Measurements from ENCODE around the gene CYFIP2. TPM values are rescaled to one million over a fixed set of nuclear protein-coding genes. Genes with fewer than 3 reads are reported as not detected.
A peak's percentile ranks its signal among the peaks of the same experiment; 100 is the strongest.

Gene CYFIP2
- total and polyA plus RNA-seq, 2 of the 13 experiments (the other 11 are each of a cell fraction or from before 2014, with no cell fraction given), result 22.6 to 30.3 TPM

GRCh38 chr5:157290981-157291711 lies 25.2 kb downstream of the CYFIP2 start (continued):
- TF ChIP-seq, protein P1, sequence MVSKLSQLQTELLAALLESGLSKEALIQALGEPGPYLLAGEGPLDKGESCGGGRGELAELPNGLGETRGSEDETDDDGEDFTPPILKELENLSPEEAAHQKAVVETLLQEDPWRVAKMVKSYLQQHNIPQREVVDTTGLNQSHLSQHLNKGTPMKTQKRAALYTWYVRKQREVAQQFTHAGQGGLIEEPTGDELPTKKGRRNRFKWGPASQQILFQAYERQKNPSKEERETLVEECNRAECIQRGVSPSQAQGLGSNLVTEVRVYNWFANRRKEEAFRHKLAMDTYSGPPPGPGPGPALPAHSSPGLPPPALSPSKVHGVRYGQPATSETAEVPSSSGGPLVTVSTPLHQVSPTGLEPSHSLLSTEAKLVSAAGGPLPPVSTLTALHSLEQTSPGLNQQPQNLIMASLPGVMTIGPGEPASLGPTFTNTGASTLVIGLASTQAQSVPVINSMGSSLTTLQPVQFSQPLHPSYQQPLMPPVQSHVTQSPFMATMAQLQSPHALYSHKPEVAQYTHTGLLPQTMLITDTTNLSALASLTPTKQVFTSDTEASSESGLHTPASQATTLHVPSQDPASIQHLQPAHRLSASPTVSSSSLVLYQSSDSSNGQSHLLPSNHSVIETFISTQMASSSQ (IDR thresholded peaks at IDR 0.05; ENCODE audit: low read depth), result peak; percentile 92
- TF ChIP-seq, protein P1 (CRISPR knock-in tag; IDR thresholded peaks at IDR 0.05; ENCODE audit: borderline replicate concordance), result peak; percentile 98
- TF ChIP-seq REXO4 (CRISPR knock-in tag; IDR thresholded peaks at IDR 0.05; ENCODE audit: borderline replicate concordance) (no peak), ZSCAN30 (CRISPR knock-in tag; IDR thresholded peaks at IDR 0.05) (peak; percentile 90), ZFP90 (CRISPR knock-in tag; IDR thresholded peaks at IDR 0.05; ENCODE audit: borderline replicate concordance) (peak; percentile 40; the same call in 1 of the 2 replicates), GATAD1 (CRISPR knock-in tag; IDR thresholded peaks at IDR 0.05) (peak; percentile 75), SYNCRIP (IDR thresholded peaks at IDR 0.05; ENCODE audit: insufficient read depth, low read depth, low read length) (no peak), ZNF274 (CRISPR knock-in tag; IDR thresholded peaks at IDR 0.05) (peak; percentile 63; the same call in 1 of the 2 replicates), SIX1 (CRISPR knock-in tag; IDR thresholded peaks at IDR 0.05; ENCODE audit: borderline replicate concordance) (peak; percentile 74; the same call in 1 of the 2 replicates), NFKB2 (CRISPR knock-in tag; IDR thresholded peaks at IDR 0.05; ENCODE audit: borderline replicate concordance) (0 out of 2 replicates have a peak, but pooled peaks have one; percentile 45), ZSCAN31 (CRISPR knock-in tag; IDR thresholded peaks at IDR 0.05; ENCODE audit: low read depth) (peak; percentile 87), KLF6 (CRISPR knock-in tag; IDR thresholded peaks at IDR 0.05) (peak; percentile 89), TBL1XR1 (IDR thresholded peaks at IDR 0.05; ENCODE audit: borderline replicate concordance, low read length, partially characterized antibody) (peak; percentile 23), HDAC1 (CRISPR knock-in tag; IDR thresholded peaks at IDR 0.05) (peak; percentile 93), ZNF713 (CRISPR knock-in tag; IDR thresholded peaks at IDR 0.05) (no peak), SPEN (CRISPR knock-in tag; IDR thresholded peaks at IDR 0.05; ENCODE audit: low read depth) (peak; percentile 82; the same call in 1 of the 2 replicates), SIX4 (CRISPR knock-in tag; IDR thresholded peaks at IDR 0.05) (peak; percentile 73), ZNF710 (CRISPR knock-in tag; IDR thresholded peaks at IDR 0.05; ENCODE audit: borderline replicate concordance) (peak; percentile 84), JUNB (CRISPR knock-in tag; IDR thresholded peaks at IDR 0.05; ENCODE audit: borderline replicate concordance) (no peak), ZSCAN9 (CRISPR knock-in tag; IDR thresholded peaks at IDR 0.05; ENCODE audit: borderline replicate concordance) (peak; percentile 98), TCF12 (IDR thresholded peaks at IDR 0.05) (no peak), TCF12 (CRISPR knock-in tag; IDR thresholded peaks at IDR 0.05) (no peak), ZNF792 (CRISPR knock-in tag; IDR thresholded peaks at IDR 0.05) (peak; percentile 89; the same call in 1 of the 2 replicates), STAG1 (CRISPR knock-in tag; IDR thresholded peaks at IDR 0.05) (no peak)
- TF ChIP-seq, protein P2, sequence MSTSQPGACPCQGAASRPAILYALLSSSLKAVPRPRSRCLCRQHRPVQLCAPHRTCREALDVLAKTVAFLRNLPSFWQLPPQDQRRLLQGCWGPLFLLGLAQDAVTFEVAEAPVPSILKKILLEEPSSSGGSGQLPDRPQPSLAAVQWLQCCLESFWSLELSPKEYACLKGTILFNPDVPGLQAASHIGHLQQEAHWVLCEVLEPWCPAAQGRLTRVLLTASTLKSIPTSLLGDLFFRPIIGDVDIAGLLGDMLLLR (CRISPR knock-in tag; IDR thresholded peaks at IDR 0.05), result no peak
